ENCODE data around the gene CD86.
A peak's percentile ranks its signal among the peaks of the same experiment; 100 is the strongest.

DNA sequence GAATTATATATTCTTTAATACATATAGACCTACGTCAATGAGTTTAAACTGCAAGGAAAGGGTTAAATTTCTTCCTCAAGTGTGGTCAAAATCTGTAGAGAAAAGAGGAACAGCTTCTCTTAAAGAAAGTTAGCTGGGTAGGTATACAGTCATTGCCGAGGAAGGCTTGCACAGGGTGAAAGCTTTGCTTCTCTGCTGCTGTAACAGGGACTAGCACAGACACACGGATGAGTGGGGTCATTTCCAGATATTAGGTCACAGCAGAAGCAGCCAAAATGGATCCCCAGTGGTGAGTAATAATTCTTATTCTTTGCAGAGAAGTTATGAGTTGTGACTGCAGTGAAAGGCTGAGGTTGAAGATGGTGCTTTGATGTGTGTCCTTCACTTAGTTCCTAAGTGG, at the start of gene CD86:
- peak; percentile 64 for TF ChIP-seq POLR2A (IDR thresholded peaks at IDR 0.05; ENCODE audit: low read depth, low read length)
- TF ChIP-seq TAF1 (IDR thresholded peaks at IDR 0.05; ENCODE audit: borderline replicate concordance, low read depth, low read length): no peak
- TF ChIP-seq POLR2AphosphoS5 (IDR thresholded peaks at IDR 0.05; ENCODE audit: low read depth, low read length): peak; percentile 65; the same call in 1 of the 2 replicates
